HG02610 (cell line): ENCODE measurements around the gene CNTROB.

Experiments used
- ATAC-seq: cut with Tn5 transposase; IDR thresholded peaks from one replicate; pipeline ENCODE4 v1.9.1; 2021; ENCODE audit warnings: mild to moderate bottlenecking, moderate library complexity; ENCODE audit not compliant: unreplicated experiment

Gene CNTROB

DNA sequence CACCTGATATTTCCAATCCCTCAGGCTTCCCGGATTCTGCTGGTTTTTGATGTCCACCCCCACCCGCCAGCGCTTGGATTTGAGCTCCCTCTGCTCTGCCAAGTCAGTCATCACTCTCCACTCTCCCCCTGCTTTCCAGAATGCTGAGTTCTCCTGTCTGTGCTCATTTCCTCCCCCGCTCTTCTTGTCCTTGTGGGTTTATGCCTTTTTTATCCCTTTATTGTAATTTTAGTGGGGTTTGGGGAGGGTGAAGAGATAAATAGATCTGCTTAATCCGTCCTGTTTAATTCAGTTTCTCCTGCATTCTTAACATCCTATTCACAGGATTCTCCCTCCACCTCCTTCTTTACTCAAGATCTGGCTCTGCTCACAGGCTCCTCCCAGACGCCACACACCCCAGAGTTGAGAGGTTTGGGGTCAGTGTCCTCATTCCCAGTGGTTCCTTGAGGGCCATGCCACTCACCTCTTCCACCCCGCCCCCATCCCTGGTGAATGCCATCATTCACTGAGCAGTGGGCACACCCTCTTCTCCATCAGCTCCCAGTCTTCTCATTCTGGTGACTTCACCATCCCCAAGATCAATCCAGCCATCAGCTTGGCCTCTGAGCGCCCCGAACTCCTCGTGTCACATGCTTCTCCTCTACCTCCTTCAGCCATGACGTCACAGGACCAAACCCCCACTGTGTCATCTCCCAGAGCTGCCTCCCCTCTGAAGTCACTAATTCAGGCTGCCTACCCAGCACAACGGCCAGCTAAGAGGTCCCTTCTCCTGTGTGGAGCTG lies 55.3 kb downstream of the CNTROB start:
- ATAC-seq: no peak

DNA sequence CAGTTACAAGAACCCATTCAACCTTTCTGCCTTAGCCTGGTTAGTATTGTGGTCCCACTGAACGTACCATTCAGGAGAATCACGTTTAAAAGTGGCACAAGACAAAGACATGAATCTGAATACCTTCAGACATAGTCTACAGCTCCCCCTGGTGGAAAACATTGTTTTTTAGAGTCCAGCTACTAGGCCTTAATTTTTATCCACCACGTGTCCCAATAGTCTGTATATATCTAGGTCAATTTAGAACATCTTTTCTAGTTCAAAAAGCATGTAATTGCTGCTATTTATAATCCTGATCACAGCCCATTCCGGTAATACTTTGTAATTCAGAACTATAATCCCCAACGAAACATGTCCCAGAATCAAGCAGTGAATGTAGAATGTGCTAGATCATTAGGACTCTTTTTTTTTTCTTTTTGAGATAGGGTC lies 56.8 kb downstream of the CNTROB start:
- ATAC-seq: no peak

DNA sequence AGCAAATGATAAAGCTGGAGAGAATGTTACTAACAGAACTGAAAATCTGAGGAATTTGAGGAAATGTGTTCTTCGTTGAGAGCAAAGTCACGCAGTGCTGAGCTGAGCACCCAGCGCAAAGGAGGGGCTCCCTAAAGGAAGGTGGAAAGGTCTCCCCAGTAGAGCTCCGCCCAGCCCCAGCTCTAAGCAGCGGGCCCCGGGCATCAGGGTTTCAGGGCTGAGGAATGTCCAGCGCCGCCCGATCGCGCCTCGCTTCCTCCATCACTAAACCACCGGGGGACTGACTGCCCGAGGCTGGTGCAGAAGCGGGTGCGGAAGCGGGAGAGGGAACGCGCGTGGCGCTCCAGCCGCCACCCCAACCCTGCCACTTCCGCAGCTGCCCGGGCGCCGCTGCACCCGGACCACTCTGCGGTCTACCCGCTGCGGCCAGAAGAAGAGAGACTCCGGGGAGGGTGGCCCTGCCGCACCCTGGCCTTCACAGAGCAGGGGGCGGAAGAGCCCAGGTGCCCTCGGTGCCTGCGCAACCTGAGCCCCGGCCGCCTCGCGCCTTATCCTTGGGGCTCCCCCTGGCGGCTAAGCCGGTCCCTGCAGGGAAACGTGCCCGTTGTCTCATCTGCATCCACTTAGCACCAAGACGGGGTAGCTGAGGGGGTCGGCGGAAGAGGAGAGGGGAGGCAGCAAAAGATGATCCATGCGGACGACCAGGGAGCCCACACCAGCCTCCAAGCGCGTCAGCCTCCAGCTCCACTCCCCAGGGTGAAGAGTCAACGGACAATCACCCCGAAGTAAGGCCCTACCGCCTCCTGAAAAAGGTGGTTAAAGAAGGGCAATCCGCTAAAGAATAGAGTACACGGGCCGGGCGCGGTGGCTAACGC lies 58.0 kb downstream of the CNTROB start:
- ATAC-seq: peak; percentile 51

DNA sequence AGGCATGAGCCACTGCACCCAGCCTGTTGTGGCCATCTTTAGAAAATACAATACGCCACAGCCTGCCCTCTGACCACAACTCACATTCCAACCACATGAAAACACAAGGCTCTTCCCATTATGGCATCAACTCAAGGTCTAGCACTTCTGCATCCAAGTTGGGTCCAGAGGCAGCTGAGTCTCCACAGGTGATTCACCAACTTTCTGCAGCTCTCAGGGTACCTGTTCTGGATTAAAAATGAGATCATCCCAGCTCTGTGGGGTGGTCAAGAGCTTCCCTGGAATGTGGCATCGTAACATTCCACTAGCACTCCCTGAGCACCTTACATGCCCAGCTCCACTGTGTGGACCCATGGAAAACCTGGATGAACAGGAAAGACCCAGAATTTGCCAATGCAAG lies 60.5 kb downstream of the CNTROB start:
- ATAC-seq: no peak

DNA sequence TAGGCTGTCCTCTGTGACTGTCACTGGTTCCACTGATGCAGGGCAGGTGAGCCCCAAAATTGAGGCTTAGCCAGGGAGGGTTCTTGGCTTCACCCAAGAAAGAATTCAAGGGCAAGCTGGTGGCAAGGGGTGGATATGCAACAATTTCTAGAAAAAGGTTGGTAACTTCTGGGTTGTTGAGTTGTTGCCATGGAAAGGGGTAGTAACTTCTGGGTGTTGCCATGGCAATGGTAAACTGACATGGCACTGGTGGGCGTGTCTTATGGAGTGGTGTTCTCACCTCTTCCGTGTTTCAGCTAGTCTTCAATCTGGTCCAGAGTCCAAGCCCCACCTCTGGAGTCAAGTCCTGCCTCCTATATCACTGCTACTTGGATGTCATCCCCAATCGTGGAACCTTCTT lies 60.9 kb downstream of the CNTROB start:
- ATAC-seq: no peak

DNA sequence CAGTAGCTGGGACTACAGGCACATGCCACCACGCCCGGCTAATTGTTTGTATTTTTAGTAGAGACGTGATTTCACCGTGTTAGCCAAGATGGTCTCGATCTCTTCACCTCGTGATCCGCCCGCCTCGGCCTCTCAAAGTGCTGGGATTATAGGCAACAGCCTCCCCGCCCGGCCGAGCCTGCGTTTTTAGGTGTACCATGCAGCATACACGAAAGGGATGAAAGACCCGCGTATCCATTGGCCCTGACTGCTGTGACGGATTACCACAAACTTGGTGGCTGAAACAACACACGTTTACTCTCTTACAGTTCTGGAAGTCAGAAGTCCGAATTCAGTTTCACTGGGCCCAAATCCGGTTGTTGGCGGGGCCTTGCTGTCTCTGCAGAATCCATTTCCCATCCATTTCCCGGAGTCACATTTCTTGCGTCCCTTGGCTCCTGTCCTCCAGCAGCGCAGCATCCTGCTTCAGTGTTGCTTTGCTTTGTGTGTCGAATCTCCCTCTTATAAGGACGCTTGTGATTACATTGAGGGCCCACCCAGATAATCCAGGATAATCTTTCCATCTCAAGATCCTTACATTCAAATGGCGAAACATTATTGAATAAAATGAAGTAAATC lies 62.1 kb downstream of the CNTROB start:
- ATAC-seq: no peak

DNA sequence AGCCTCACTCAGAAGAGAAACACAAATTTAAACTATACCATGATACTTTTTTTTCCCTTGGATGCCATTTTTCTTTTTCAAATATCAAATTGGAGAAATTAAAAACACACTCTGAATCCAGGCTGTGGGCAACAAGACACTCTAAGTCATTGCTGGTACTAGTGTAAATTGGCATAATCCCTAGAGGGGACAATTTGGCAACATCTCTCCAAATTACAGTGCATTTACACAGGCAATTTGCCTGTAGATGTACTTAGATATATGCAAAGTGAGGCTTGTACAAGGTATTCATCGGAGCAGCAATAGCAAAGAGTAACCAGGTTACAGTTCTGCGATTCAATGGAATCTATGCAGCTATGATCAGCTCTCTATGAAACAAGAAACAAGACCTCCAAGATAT lies 63.7 kb downstream of the CNTROB start:
- no peak for ATAC-seq

DNA sequence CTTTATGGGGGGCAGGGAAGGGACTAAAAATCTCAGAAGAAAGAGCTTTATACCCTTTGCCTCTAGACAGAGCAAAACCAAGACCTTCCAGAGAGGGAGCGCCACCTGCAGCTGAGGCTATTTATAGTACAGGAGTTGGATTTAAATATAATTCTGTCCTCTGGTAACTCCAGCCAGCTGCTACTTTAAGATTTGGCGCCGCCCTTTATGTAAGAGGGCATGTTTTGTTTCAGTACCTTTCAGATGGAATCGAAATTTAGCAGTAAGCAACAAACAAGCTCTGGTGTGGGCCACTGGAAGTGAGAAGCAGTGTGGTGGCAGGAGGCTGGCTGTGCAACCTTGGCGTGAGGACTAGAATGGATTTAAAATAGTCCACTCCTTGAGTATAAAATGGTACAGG lies 65.2 kb downstream of the CNTROB start:
- no peak for ATAC-seq
